HEK293 (cell line): ENCODE results near the gene GBP1.

Source experiments
- ATF2 ChIP-seq: fragments of 450-650 bp; formaldehyde crosslinking; IDR thresholded peaks from 2 replicates; pipeline ENCODE4 v1.5.1; 2016; ENCODE audit warnings: missing biosample characterization, missing genetic modification characterization, low read depth
- CTCF ChIP-seq: fragments of 450-650 bp; formaldehyde crosslinking; IDR thresholded peaks from 2 replicates; pipeline ENCODE4 v1.5.1; 2016; ENCODE audit warnings: missing biosample characterization, missing genetic modification characterization
- ELK4 ChIP-seq: IDR thresholded peaks from 2 replicates; pipeline ENCODE4 v1.6.1; 2011; ENCODE audit warnings: mild to moderate bottlenecking, low read depth, low read length, borderline replicate concordance
- KLF9 ChIP-seq: fragments of 450-650 bp; formaldehyde crosslinking; IDR thresholded peaks from 2 replicates; pipeline ENCODE4 v1.5.1; 2016; ENCODE audit warnings: missing biosample characterization, missing genetic modification characterization, low read depth
- PBX3 ChIP-seq: sonication (generic); formaldehyde crosslinking; IDR thresholded peaks from 2 replicates; pipeline ENCODE4 v1.8.1; 2022; ENCODE audit warnings: mild to moderate bottlenecking, moderate library complexity, missing genetic modification reagents
- PRDM4 ChIP-seq: fragments of 450-650 bp; formaldehyde crosslinking; IDR thresholded peaks from 2 replicates; pipeline ENCODE4 v1.5.1; 2017; ENCODE audit warnings: missing biosample characterization, missing genetic modification characterization
- REST ChIP-seq: fragments of 450-650 bp; formaldehyde crosslinking; IDR thresholded peaks from 2 replicates; pipeline ENCODE4 v1.5.1; 2016; ENCODE audit warnings: missing biosample characterization, missing genetic modification characterization
- SP2 ChIP-seq: fragments of 450-650 bp; formaldehyde crosslinking; IDR thresholded peaks from 2 replicates; pipeline ENCODE4 v1.5.1; 2016; ENCODE audit warnings: missing biosample characterization, missing genetic modification characterization
- YY2 ChIP-seq: fragments of 450-650 bp; formaldehyde crosslinking; IDR thresholded peaks from 2 replicates; pipeline ENCODE4 v1.5.1; 2016; ENCODE audit warnings: missing biosample characterization, missing genetic modification characterization
- ZFP3 ChIP-seq: fragments of 450-650 bp; formaldehyde crosslinking; IDR thresholded peaks from 2 replicates; pipeline ENCODE4 v1.5.1; 2016; ENCODE audit warnings: low read depth, missing biosample characterization, missing genetic modification characterization
- ZIC2 ChIP-seq: fragments of 450-650 bp; formaldehyde crosslinking; IDR thresholded peaks from 2 replicates; pipeline ENCODE4 v1.5.1; 2016; ENCODE audit warnings: missing biosample characterization, missing genetic modification characterization
- ZNF133 ChIP-seq: fragments of 450-650 bp; formaldehyde crosslinking; IDR thresholded peaks from 2 replicates; pipeline ENCODE4 v1.5.1; 2016; ENCODE audit warnings: missing biosample characterization, missing genetic modification characterization
- ZNF639 ChIP-seq: fragments of 450-650 bp; formaldehyde crosslinking; IDR thresholded peaks from 2 replicates; pipeline ENCODE4 v1.5.1; 2016; ENCODE audit warnings: missing biosample characterization, missing genetic modification characterization

GRCh38 chr1:89095737-89096136 is 30.7 kb upstream of the GBP1 start:
- TF ChIP-seq ELK4 (no peak), SP2 (tag by site-specific recombination) (no peak), PRDM4 (no peak), ATF2 (tag by site-specific recombination) (no peak), YY2 (tag by site-specific recombination) (no peak), CTCF (tag by site-specific recombination) (no peak), ZNF133 (tag by site-specific recombination) (no peak), ZIC2 (tag by site-specific recombination) (no peak), ZFP3 (tag by site-specific recombination) (no peak), ZNF639 (tag by site-specific recombination) (no peak), PBX3 (CRISPR knock-in tag) (no peak), KLF9 (no peak), REST (no peak)
